ENCODE data around the gene IDH3A.
"Not testable (repeated sequence)": the region's sequence is repeated elsewhere in the genome, so short reads cannot be mapped to it uniquely, and the experiment has no call there.

Gene IDH3A

GRCh38 chr15:78129751-78130287 lies 19.3 kb upstream of the IDH3A start:
- no peak for DNase-seq

- DNase-seq = no peak
Observed at GRCh38 chr15:78130466-78131294, 18.5 kb upstream of the IDH3A start.

DNA sequence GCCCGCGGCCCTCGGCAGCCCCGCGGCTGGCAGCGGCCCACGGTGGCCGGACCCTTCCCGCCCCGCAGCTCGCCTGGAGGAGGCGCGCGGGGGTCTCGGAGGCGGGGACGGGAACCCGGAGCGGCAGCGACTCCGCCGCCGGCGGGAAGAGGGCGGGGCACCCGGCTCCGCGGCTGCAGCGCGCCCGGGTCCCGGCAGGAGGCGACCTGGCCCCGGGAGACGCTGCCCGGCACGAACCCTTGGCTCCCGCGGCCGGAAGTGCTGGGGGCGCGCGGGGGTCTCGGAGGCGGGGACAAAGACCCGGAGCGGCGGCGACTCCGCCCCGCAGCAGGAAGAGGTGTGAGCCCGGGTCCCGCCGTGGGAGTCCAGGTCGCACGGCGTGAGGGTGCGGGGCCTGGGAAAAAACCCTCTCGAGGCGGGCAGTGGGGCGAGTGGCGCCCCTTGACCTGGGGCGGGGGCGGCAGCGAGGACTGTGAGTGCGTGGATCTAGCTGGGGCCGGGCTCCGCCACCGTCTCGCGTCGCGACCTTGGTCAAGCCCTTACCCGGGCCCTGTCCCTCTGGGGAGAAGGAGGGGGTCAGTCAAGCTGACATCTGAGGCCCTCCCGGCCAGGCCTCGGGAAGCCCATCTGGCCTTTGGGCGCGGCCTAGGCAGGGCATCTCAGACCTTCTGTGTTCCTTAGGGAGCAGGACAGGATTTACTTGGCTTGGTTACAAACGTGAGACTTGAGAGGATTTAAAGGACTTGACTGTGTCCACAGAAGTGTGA lies 17.7 kb upstream of the IDH3A start, which contains the start of gene CIB2:
TSS of gene CIB2 (minus strand) at position 151 of the 767 bp plus-strand sequence. CDS start 230 bp downstream, outside the sequence.
- peak; percentile 14 to 34 for DNase-seq

- DNase-seq = no peak
Observed at GRCh38 chr15:78133801-78134200, 15.4 kb upstream of the IDH3A start.

DNA sequence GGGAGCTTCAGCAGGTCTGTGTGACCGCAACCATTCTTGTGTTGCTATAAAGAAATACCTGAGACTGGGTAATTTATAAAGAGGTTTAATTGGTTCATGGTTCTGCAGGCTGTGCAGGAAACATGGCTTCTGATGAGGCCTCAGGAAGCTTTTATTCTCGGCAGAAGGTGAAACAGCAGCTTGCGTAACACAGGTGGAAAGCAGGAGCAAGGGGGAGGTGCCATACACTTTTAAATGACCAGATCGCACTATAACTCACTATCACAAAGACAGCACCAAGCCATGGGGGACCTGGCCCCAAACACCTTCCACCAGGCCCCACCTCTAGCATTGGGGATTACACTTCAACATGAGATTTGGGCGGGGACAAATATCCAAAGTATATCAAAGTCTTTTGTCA lies 9.6 kb upstream of the IDH3A start:
- DNase-seq = no peak

DNA sequence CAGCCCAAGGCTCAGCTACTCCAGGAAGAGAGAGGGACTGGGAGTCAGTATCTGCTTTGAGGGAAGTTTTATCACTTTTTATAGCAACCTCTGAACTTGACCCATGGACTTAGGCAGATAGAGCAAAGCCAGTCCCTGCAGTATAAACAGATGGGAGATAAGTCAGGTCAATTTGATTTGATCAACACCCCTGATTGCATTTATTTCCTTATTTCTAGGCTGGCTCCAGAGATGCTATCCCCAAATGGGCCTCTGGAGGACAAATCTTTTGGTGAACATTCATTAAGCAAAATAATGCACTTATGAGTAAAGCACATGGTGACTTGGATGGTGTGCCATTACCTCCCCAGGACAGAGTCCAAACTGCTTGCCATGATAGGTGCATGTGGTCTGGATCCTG lies 8.9 kb upstream of the IDH3A start:
- DNase-seq = no peak

GRCh38 chr15:78142332-78142731 lies 6.8 kb upstream of the IDH3A start:
- DNase-seq = no peak

GRCh38 chr15:78146425-78147154 lies 2.6 kb upstream of the IDH3A start:
- no peak for DNase-seq

DNA sequence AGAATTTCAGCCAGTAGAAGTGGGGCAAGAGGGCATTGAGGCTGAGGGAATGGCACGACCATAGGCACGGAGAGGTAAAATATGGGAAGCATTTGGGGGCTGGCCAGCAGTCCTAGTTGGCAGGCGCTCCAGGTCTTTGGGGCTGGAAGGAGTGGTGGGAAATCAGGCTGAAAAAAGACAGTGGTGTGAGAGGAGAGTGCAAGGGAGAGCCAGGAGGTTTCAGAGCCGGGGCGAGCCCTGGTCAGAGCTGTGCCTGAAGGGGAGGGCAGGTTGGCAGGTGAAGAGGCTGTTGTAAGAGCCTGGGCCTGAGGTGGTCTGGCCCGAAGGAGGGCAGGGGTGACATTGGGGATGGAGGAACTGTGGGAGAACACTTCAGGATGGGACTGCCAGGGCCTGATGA lies 1.6 kb upstream of the IDH3A start:
- no peak for DNase-seq

DNA sequence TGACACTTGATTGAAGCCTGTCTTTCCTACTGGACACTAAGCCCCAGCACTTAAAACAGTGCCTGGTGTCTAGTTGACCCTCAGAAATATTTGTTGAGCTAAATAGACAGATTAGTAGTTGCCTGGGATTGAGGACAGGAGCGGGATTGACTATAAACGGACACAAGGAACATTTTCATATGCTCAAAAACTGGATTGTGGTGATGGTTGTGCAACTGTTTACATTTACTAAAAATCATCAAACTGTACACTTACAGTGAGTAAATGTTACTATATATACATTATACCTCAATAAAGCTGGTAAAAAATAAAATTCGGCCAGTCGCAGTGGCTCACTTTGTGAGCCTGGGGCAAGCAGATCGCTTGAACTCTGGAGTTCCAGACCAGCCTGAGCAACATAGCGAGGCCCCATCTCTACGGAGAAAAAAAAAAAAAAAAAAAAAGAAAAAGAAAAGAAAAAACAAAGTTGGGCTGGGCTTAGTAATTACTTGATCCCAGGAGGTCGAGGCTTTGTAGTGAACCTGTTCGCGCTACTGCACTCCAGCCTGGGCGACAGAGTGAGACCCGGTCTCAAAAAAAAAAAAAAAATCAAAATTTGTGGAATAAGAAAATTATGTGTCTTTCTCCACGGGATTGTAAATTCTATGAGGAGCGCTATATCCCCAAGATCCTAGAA lies 632 bp upstream of the IDH3A start:
- DNase-seq = no peak

GRCh38 chr15:78149805-78150751 lies 916 bp downstream of the IDH3A start:
- DNase-seq = no peak

DNA sequence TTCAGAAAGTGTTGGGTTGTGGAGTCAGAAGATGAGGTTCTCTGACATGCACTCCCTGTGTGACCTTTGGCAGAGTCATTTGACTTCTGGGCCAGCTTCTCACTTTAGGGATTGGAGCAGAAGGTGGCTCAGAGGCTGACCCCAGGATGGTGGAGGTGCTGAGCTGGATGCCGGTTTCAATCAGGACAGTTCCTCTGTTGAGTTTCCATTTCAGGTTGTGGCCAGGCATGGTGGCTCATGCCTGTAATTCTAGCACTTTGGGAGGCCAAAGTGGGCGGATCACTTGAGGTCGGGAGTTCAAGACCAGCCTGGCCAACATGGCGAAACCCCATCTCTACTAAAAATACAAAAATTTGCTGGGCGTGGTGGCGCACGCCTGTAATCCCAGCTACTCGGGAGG lies 1.9 kb downstream of the IDH3A start:
- not testable (repeated sequence) for DNase-seq

GRCh38 chr15:78154955-78155354 lies 5.8 kb downstream of the IDH3A start:
- DNase-seq = no peak

DNA sequence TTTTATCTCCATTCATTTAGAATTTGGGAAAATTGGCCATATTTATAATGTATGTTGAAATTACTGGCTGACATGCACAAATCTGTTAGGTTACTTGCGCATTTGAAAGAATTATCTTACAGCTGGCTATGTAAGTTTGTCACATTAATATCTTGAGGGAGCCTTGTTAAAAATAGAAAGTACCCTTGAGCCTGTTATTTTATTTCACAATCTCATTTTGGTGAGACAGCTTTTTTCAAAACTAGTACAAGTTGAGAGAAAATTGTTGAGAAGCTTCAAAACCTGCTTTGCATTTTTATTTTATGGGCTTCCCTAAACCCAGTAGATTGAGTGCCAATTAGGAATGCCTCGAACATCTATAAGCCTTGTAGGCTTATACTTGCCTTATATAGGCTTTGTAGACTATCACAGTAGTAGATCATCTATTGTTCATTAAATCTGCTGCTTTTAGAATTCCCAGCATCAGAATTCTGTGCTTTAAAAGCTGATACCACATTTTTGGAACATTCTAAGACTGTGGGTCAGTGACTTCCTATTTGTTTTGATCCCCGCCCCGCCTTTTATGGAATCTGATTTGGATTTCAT lies 6.3 kb downstream of the IDH3A start:
- DNase-seq = no peak

DNA sequence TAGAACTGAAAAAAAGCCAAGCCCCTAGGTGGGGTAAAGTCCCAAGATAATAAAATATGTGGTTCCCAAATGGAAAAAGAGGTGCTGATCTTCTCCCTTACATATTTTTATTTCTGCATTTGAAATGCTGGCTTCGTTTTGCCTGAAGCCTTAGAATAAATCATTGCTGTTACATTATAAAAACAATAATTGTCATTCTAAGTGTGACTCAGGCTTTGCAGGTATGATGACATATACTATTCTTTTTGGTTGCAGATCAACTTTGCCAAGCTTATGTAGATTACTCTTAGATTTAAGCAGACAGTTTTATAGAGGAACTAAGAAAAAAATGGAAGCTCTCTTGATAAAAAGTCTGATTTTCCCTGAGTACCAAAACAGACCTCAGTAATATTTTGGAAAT lies 7.5 kb downstream of the IDH3A start:
- no peak for DNase-seq

DNA sequence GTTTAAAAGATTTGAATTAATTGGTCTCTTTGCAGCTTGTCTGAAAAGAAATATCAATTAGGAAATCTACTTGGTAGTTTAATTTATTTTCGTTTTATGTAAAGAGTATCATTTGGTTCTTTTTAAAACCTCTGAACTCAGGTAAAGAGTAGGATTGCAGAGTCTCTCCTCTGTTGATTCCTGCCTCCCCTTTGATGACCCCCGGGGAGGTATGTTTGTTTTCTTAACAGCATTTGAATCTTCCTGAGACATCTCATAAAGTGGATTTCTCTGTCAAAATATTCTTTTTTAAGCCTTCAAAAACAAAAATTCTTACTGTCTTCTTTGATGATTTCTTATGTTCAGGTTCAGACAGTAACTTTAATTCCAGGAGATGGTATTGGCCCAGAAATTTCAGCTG lies 8.0 kb downstream of the IDH3A start:
- no peak for DNase-seq

- DNase-seq = no peak
Observed at GRCh38 chr15:78159395-78159794, 10.2 kb downstream of the IDH3A start.

- DNase-seq = no peak
Observed at GRCh38 chr15:78162038-78162437, 12.9 kb downstream of the IDH3A start.

- no peak for DNase-seq
Observed at GRCh38 chr15:78164010-78164409, 14.8 kb downstream of the IDH3A start.

GRCh38 chr15:78167227-78167888 lies 18.2 kb downstream of the IDH3A start:
- DNase-seq = no peak

Measured in hippocampal formation (tissue), 2 donors.